ENCODE results near the gene XPA.
A peak's percentile ranks its signal among the peaks of the same experiment; 100 is the strongest.
"Not testable (repeated sequence)": the region's sequence is repeated elsewhere in the genome, so short reads cannot be mapped to it uniquely, and the experiment has no call there.

XPA gene

DNA sequence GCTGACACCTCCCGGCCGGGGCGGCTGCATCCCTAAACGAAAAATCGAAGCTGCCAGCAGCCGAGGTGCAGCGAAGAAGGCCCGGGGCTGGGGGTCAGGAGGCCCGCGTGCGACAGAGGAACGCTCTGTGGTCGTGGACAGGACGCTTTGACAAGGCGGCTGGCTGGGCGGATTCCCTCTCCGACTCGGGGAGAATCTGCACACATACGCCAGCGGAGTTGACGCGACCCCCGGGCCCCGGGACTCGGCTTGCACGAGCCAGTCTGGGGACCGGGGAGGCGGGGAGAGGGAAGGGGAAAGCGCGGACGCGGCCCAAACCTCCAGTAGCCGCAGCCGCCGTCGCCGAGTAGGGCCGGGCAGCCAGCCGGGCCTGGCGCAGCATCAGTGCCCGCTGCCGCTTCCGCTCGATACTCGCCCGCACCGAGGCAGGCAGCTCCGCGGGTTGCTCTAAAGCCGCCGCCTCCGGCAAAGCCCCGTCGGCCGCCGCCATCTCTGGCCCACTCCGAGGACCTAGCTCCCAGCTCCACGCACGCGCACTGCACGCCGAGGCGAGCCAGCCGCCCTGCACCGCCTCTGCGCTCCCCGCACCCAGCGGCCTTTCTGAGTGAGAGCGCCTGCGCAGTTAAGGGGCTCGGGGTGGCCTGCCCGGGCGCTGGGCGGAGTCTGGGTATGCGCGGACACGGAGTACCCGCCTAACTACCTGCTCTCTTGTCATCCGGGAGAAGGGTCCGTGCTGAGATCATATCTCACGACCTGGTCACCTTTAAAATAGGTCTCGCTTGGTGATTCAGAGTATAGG, at the start of gene XPA:
Gene XPA, minus strand, starts transcription at position 538 of the 799 bp plus-strand sequence. Its CDS starts 48 bp downstream, at position 490.
- H3K4me3 ChIP-seq (replicated peaks; ENCODE audit: low read depth, low read length): peak within 1 kb of the TSS; percentile 93
- TF ChIP-seq, protein P1, sequence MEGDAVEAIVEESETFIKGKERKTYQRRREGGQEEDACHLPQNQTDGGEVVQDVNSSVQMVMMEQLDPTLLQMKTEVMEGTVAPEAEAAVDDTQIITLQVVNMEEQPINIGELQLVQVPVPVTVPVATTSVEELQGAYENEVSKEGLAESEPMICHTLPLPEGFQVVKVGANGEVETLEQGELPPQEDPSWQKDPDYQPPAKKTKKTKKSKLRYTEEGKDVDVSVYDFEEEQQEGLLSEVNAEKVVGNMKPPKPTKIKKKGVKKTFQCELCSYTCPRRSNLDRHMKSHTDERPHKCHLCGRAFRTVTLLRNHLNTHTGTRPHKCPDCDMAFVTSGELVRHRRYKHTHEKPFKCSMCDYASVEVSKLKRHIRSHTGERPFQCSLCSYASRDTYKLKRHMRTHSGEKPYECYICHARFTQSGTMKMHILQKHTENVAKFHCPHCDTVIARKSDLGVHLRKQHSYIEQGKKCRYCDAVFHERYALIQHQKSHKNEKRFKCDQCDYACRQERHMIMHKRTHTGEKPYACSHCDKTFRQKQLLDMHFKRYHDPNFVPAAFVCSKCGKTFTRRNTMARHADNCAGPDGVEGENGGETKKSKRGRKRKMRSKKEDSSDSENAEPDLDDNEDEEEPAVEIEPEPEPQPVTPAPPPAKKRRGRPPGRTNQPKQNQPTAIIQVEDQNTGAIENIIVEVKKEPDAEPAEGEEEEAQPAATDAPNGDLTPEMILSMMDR (IDR thresholded peaks at IDR 0.05; ENCODE audit: low read depth, low read length, missing control alignments): no peak
- DNase-seq (ENCODE audit: extremely low read depth, low read depth): peak; percentile 66

DNA sequence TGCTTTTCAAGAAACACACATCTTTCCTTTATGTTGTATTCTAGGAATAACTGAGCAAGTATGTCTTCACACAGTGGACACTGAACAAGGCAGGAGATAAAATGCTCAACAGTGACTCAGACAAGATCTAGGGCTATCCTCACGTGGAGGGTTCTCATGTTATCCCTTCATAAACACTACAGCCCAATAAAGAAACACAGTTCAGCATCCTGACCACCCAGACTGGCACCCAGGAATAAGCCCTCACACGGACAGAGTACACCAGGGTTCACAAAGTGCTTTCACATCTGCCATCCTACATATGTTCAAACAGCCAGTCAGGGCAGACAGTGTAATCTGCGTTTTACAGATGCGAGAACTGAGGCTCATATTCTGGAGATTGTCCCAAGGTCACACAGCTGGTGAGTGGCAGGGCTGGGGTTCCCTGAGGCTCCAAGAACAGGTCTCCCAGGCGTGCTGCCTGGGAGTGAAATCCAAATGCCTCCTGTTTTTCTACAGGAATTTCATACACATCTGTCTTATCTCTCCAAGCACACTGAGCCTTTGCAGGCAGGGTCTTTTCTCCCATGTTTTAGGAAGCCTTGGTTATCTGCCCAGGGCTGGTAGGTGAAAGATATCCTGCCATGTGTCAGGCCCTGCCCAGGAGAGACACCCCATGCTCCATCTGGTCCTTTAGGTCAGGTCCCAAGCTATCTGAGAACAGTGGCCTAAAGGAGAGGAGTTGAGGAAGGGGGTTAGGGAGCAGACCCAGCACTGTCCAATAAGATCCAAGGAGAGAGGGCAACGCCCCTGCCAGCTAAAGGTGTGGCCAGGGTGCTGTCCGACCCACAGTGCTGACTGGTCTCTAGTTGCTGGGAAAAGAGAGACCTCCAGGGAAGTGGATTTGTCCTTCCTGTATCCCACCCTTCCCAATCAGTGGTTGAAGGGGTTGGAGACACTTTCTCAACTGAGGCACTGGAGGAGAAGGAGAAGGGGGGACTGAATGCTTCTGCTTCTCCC, 47.9 kb upstream of the XPA start:
- TF ChIP-seq, protein P1 (IDR thresholded peaks at IDR 0.05; ENCODE audit: low read depth, low read length, missing control alignments): no peak
- DNase-seq (ENCODE audit: extremely low read depth, low read depth): no peak
- no peak overlapping the region for H3K4me3 ChIP-seq (replicated peaks; ENCODE audit: low read depth, low read length)

DNA sequence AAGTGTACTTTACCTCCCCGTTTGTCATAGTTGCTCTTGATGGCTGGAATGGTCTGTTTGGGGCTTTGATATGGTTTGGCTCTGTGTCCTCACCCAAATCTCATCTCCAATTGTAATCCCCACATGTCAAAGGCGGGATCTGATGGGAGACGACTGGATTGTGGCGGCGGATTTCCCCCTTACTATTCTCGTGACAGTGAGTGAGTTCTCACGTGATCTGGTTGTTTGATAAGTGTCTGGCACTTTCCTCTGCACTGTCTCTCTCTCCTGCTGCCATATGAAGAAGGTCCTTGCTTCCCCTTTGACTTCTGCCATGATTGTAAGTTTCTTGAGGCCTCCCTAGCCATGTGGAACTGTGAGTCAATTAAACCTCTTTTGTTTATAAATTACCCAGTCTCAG, 46.9 kb upstream of the XPA start:
- not testable (repeated sequence) for H3K4me3 ChIP-seq (replicated peaks; ENCODE audit: low read depth, low read length); DNase-seq (ENCODE audit: extremely low read depth, low read depth)

DNA sequence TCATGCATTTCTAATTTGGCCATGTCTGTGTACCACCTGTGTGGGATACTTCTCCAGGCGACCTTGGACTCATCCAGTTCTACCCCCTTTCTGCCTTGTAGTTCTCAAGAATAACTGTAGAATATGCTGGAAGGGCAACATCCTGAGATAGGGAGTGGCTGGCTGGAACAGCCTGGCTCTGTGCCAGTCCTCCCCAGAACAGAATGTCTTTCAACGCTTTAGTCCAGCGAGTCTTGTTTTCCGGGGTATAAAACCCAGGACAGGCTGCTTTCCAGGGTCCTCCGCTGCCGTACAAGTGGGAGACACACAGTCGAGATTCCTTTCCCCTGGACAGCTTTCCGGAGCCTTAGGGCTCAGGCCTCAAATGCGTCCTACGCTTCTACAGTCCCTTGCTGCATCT, 45.4 kb upstream of the XPA start:
- DNase-seq (ENCODE audit: extremely low read depth, low read depth): no peak
- TF ChIP-seq, protein P1 (IDR thresholded peaks at IDR 0.05; ENCODE audit: low read depth, low read length, missing control alignments): no peak
- H3K4me3 ChIP-seq (replicated peaks; ENCODE audit: low read depth, low read length): no peak overlapping the region

DNA sequence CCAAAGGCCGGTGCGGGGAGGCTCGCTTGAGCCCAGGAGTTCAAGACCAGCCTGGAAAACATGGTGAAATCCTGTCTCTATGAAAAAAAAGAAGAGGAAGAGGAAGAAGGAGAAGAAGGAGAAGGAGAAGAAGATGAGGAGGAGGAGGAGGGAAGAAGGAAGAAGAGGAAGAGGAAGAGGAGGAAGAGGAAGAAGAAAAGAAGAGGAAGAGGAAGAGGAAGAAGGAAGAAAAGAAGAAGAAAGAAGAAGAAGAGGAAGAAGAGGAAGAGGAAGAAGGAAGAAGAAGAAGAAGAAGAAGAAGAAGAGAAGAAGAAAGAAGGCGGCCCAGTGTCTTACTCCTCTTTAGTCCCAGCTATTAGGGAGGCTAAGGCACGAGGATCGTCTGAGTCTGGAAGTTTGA, 44.8 kb upstream of the XPA start:
- H3K4me3 ChIP-seq (replicated peaks; ENCODE audit: low read depth, low read length): no peak overlapping the region
- DNase-seq (ENCODE audit: extremely low read depth, low read depth): no peak

DNA sequence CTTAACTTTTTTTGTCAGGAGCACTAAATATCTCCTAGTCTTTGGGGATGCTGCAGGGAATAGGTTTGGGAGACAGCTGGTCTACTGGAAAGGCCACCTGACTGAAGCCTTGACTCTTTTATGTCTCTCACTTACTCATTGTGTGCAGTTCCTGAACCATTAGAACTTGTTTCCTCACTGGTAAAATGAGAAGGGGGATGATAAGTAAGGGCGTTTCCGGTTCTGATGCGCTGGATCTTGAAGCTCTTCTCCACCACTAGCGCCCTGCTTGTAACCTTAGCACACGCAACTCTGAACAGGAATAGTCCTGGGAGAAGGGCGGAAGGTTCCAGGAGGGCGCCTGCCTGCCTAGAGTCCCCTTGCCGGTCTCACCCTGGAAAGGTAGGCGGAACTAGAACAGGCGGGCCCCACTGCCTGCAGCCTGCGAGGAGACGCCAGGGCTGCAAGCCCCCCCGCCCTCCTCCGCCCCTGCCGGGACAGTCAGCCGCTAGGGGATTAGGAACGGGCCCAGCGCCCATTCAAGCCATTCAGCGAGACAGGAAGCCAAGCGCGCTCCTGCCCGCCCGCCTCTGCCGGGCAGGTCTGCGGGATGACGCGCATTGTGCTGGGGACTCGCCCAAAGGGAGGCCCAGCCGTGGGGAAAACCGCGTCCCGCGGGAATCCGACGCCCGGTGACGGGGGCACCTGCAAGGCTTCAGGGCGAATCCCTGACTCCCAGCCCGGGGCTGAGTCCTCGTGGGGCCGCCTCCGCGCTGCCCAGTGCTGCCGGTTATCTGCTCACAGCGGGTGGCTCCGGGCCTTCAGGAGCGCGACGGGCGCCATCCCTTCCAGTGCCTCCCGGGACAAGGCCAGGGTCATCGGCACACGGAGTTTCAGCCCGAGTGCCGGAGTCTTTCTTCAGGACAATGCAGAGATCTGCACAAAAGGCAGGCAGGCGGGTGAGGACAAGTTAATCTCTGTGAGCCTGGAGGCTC, 44.0 kb upstream of the XPA start:
- TF ChIP-seq, protein P1 (IDR thresholded peaks at IDR 0.05; ENCODE audit: low read depth, low read length, missing control alignments): no peak
- no peak for DNase-seq (ENCODE audit: extremely low read depth, low read depth)
- peak overlapping the region; percentile 33 for H3K4me3 ChIP-seq (replicated peaks; ENCODE audit: low read depth, low read length)

More for the DNA sequence above, 44.8 kb upstream of the XPA start:
- TF ChIP-seq, protein P1 (IDR thresholded peaks at IDR 0.05; ENCODE audit: low read depth, low read length, missing control alignments): no peak
